GM19239 (cell line): ENCODE measurements around the gene ZNF700.
"Not testable (repeated sequence)": the region's sequence is repeated elsewhere in the genome, so short reads cannot be mapped to it uniquely, and the experiment has no call there.

Source experiments
- DNase-seq: peaks from one replicate; pipeline ENCODE4 v3.0.0; 2011; ENCODE audit warnings: low spot score; ENCODE audit not compliant: insufficient read length
- FAIRE-seq: peaks from 2 replicates; lab custom pipeline; 2011; peaks lifted over from hg19 to GRCh38; lab: Jason Lieb, UNC

The ZNF700 gene

GRCh38 chr19:11924886-11925650 is at the start of gene ZNF700:
TSS of gene ZNF700 (plus strand) at chr19:11925107. CDS start at chr19:11925211, 104 bp downstream.
- DNase-seq (peak; percentile 65), FAIRE-seq (peak; percentile 88)

GRCh38 chr19:11879687-11880266 is 45.1 kb upstream of the ZNF700 start:
- FAIRE-seq, result peak; percentile 35
- not testable (repeated sequence) for DNase-seq

DNA sequence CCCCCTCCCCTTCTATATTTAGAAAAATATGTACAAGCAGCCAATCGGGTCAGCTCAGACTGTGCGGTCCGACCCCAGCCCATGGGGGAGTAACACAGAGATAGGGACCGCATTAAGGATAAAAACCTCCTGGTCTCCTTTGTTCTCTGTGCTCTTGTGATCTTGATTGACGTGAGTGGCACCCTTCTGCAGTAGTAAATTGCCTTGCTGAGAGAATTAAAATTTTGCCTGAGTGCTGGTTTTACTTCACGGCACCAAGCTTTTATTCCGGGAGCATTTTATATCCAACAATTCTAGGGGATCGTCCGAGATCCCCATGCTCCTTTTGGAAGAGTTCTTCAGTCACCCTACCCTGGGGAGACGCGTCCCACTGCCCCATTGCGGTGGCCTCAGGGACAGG is 44.3 kb upstream of the ZNF700 start:
- DNase-seq (no peak), FAIRE-seq (no peak)

- DNase-seq (peak; percentile 37), FAIRE-seq (peak; percentile 55)
Measured at GRCh38 chr19:11881151-11881800, 43.6 kb upstream of the ZNF700 start.

DNA sequence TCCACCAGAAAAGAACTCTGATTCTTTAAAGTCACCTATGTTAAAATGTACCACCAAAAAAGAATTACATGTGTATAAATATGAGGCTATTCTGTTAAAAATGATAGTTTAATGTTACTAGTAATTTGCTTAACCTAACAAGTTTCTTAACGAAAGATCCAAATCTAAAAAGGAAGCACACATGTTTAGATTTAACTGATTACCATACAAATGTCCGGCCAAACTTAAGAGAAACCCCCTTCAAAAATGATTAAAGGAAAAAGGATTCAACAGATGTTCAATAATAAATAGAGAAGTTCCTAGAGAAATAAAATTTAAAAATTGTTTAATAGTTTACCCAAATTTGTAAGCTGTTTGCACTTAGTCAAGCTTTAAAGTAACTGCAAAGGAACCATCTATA is 42.3 kb upstream of the ZNF700 start:
- FAIRE-seq, result no peak
- DNase-seq, result no peak

DNA sequence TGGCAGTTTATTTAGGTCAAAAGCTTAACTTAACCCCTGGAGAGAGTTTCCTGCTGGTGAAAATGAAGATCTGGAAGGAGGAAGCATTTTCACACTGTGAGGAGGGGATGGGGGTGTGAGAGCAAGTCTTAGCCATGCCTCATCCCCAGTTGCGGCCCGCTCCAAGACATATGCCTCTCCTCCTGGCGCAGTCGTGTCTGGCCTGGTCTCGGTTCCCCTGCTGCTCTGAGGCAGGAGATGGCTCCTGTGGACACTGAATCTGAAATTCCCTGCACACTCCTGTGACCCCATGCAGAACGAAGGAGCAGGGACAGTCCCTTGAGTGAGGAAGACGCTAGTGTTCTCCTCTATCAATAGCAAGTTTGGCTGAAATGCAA is 37.7 kb upstream of the ZNF700 start:
- no peak for FAIRE-seq
- DNase-seq, result no peak

- FAIRE-seq, result peak; percentile 82
- DNase-seq, result peak; percentile 14
Measured at GRCh38 chr19:11887611-11888531, 37.0 kb upstream of the ZNF700 start, which contains the start of gene ZNF69. TSS of gene ZNF69 (plus strand) at chr19:11887782. CDS start at chr19:11887924, 142 bp downstream.

- not testable (repeated sequence) for FAIRE-seq, DNase-seq
Measured at GRCh38 chr19:11889901-11890300, 35.0 kb upstream of the ZNF700 start.

GRCh38 chr19:11890634-11891033 is 34.3 kb upstream of the ZNF700 start:
- no peak for FAIRE-seq
- no peak for DNase-seq

- no peak for DNase-seq
- no peak for FAIRE-seq
Measured at GRCh38 chr19:11894851-11895250, 30.1 kb upstream of the ZNF700 start.

DNA sequence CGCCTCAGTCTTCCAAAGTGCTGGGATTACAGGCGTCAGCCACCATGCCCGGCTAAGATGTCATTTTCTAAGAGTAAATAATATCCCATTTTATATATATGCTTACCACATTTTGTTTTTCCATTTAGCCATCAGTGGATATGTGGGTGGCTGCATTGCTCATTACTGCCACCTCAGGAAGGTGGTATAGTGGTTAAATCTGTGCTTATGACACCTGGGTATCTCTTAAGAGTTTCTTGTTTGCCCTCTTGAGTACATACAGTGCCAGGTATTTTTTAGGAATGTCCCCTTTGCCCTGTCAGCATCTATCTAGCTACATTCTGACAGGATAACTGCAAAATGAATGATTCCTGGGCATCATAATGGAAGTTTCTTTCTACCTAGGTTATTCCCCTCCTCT is 22.7 kb upstream of the ZNF700 start:
- no peak for FAIRE-seq
- no peak for DNase-seq

DNA sequence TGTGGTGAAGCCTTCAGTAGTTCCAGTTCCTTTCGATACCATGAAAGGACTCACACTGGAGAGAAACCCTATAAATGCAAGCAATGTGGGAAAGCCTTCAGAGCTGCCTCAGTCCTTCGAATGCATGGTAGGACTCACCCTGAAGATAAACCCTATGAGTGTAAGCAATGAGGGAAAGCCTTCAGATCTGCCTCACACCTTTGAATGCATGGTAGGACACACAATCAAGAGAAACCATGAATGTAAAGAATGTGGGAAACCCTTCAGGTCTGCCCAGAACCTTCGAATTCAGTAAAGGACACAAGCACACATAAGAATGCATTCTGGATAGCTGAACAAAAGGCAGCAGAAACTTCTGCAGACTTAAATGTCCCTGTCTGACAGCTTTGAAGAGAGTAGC is 19.0 kb upstream of the ZNF700 start:
- DNase-seq (no peak), FAIRE-seq (no peak)

GRCh38 chr19:11911937-11912336 is 13.0 kb upstream of the ZNF700 start:
- DNase-seq, FAIRE-seq: not testable (repeated sequence)

GRCh38 chr19:11914417-11915051 is 10.4 kb upstream of the ZNF700 start:
- not testable (repeated sequence) for DNase-seq

GRCh38 chr19:11921852-11922495 is 2.9 kb upstream of the ZNF700 start:
- DNase-seq, result no peak
- no peak for FAIRE-seq

More at GRCh38 chr19:11914417-11915051, 10.4 kb upstream of the ZNF700 start:
- FAIRE-seq, result not testable (repeated sequence)

DNA sequence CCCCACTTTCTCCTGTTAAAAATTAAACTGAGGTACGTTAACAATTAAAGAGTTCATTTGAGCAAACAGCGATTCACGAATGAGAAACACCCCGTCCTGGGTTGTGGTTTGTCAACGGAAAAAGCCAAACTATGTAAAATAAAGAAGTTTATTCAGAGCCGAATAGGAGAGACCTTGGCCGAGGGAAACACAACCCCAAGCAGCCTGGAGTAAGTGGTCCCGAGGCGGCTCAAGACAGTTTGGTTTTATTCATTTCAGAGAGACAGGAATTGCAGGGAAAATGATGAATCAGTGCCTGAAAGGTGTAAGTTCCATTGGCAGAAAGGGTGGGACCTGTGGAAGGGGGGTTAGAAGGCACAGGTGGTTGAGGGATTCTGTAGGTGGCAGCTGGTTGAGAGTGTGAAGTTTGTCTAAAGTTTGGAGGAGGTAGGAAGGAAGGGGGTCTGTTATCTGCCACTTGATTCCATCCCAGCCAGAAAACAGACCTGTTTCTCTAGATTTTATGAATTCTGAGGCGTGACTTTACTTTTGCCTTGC is 812 bp downstream of the ZNF700 start:
- not testable (repeated sequence) for DNase-seq

DNA sequence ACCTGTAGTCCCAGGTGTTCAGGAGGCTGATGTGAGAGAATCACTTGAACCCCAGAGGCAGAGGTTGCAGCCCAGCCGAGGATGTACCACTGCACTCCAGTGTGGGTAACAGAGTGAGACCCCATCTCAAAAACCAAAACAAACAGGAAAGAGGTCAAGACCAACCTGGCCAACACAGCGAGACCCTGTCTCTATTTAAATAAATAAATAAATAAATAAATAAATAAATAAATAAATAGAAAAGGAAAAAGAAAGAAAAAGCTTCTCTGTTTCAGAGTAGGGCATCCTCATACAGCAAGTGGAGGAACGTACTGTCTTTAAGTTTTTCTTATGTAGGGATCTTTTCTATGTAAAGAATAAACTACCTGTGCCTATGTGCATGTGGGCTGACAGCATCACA is 2.3 kb downstream of the ZNF700 start:
- no peak for DNase-seq
- no peak for FAIRE-seq

More for the DNA sequence above, 812 bp downstream of the ZNF700 start:
- FAIRE-seq, result peak; percentile 86

DNA sequence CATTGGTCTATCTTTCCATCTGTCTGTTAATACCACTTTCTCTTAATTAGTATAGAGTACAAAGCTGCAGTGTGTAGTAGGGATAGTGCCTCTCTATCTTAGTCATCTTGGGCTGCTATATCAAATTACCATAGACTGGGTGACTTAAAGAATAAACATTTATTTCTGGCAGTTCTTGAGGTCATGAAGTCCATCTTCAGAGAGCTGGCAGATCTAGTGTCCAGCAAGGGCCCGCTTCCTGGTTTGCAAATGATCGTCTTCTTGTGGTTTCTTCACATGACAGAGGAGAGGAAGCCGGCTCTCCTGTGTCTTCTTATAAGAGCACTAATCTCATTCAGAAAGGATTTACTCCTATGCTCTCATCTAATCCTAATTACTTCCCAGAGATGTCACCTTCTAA is 6.1 kb downstream of the ZNF700 start:
- FAIRE-seq, result no peak
- DNase-seq, result no peak

DNA sequence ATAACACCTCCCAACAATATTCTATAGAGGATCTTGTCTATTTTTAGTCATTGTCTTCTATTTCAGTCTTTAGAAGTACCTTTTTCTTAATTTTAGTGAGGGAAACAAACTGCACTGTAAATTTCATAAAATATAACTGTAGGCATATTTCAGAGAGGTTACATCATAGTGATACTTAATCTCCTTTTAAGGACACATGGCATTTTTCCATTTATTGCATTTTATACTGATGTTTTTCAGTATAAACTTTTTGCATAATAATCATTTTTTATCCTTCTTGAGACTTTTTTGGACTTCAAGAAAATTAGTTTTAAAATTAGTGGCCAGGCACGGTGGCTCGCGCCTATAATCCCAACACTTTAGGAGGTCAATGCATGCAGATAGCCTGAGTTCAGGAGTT is 6.6 kb downstream of the ZNF700 start:
- FAIRE-seq, result no peak
- DNase-seq, result no peak
